Skin of body (tissue), 2 donors: Measurements from ENCODE around the gene CEACAM21. TPM values are rescaled to one million over a fixed set of nuclear protein-coding genes. Genes with fewer than 3 reads are reported as not detected.
"Not testable (repeated sequence)": the region's sequence is repeated elsewhere in the genome, so short reads cannot be mapped to it uniquely, and the experiment has no call there.

Experiments used
- DNase-seq: peaks from one replicate; lab custom pipeline; 2025; lab: John Stamatoyannopoulos, UW
- total RNA-seq: library from RNA; depleted of rRNA; stranded (reverse); fragments of >200 nt; gene quantifications from one replicate; pipeline ENCODE4 v1.2.3, GENCODE V29; 2014

CEACAM21 gene
- total RNA-seq, 1 donor from 2014 or later: 1.2 TPM

- peak; percentile 45 for DNase-seq
These were observed 26.8 kb upstream of the CEACAM21 start for GRCh38 chr19:41548954-41549688.

DNA sequence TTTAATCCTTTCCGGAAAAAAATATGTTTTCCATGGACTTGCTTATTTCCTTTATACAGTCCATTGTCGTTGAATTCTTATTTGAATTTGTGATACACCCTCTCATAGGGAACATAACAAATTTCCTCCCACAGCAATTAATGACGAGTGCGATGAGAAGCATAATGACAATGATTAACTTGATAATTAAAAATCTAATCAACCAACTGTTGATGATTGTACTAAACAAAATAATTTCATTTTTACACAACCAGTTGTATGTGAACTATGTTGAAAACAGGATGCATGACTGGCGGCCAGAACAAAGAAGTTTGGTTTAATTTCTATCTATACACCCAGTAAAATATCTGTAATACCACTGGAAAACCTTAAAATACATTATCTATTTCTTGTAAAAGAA is 26.1 kb upstream of the CEACAM21 start:
- DNase-seq: no peak

DNA sequence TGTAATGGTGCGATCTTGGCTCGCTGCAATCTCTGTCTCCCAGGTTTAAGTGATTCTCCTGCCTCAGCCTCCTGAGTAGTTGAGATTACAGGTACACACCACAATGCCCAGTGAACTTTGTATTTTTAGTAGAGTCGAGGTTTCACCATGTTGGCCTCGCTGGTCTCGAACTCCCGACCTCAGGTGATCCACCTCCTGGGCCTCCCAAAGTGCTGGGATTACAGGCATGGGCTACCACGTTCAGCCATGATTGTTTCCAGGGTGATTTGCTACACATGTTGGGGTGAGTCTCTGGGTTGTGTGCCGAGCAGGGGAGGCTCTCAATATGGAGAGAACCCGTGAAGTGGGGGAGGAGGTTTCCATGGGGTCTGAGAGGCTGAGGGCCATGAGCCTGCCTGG is 24.8 kb upstream of the CEACAM21 start:
- no peak for DNase-seq

DNA sequence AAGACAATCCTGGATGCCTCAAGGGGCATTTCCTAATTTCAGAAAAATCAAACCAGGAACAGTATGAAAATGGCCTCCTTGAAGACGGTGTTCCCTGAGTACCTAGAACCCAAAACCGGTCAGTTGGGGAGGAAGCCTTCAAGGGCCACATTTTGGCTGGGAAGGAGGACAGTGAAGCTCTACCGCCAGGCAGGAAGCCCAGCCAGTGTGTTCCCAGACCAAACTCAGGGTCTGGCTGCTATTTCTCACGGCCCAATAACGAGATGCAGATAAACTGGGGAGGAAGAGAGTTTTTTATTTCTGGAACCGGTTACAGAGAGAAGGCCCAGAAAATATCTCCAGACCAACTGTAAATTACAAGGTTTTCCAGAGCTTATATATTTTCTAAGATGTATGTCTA is 24.3 kb upstream of the CEACAM21 start:
- DNase-seq: no peak

- DNase-seq: no peak
These were observed 23.4 kb upstream of the CEACAM21 start for GRCh38 chr19:41552558-41552957.

DNA sequence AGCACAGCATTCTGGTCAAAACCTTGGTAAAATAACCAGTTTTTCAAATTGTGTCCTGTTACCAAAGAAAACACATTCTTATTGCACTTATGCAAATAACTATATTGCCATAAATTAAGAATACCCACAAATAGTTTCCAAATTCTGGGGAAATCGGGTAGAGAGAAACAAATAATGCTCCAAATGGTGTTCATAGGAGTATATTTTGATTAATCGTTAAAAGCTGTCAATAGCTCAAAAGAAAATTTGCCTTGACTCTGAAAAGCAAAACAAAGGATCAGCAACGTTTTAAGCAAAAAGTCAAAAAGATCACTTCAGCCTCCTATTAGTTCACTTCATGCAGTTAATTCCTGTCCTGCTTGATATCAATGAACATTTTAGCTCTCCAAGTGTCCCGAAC is 22.2 kb upstream of the CEACAM21 start:
- no peak for DNase-seq

- no peak for DNase-seq
These were observed 21.1 kb upstream of the CEACAM21 start for GRCh38 chr19:41554907-41555306.

DNA sequence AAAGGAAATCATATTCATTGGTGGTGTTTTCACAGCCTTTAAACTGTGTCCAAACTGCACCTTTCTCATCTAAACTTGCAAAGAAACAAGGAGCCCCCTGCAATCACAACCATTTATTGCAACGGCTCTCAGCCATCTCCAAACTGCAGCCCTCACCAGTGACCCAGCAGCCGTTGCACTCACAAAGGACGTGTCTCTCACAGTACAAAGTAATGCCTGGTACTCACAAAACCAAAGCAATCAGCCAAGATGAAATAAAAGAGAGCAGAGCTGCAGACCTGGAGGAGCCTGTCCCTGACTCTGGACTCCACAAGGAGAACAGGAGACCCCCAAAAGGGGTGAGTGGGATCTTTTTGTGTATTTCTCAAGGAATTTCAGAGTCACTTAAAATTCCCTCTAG is 20.2 kb upstream of the CEACAM21 start:
- DNase-seq: no peak

- DNase-seq: no peak
These were observed 12.0 kb upstream of the CEACAM21 start for GRCh38 chr19:41563854-41564514.

- no peak for DNase-seq
These were observed 11.2 kb upstream of the CEACAM21 start for GRCh38 chr19:41564515-41565378.

- DNase-seq: no peak
These were observed 10.6 kb upstream of the CEACAM21 start for GRCh38 chr19:41565379-41565720.

- DNase-seq: no peak
These were observed 10.0 kb upstream of the CEACAM21 start for GRCh38 chr19:41566001-41566400.

- no peak for DNase-seq
These were observed 6.3 kb upstream of the CEACAM21 start for GRCh38 chr19:41569481-41570150.

DNA sequence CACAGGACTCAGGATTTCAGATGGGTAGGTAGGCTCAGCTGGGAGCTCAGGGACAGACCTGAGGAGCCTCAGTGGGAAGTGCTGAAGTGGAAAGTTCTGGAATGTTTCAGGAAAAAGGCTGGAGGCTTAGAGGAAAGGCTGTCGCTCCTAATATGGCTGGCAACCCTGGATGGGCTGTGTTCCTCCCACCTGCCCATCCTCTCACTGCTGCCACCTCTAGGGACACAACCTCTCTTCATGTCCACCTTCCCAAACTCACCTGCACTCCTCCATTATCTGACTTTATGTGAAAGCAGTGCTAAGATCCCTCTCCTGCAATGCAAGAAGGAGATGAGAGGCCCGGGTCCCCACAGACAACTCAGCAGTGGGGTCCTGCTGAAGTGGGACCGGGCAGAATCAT is 5.8 kb upstream of the CEACAM21 start:
- DNase-seq: no peak

DNA sequence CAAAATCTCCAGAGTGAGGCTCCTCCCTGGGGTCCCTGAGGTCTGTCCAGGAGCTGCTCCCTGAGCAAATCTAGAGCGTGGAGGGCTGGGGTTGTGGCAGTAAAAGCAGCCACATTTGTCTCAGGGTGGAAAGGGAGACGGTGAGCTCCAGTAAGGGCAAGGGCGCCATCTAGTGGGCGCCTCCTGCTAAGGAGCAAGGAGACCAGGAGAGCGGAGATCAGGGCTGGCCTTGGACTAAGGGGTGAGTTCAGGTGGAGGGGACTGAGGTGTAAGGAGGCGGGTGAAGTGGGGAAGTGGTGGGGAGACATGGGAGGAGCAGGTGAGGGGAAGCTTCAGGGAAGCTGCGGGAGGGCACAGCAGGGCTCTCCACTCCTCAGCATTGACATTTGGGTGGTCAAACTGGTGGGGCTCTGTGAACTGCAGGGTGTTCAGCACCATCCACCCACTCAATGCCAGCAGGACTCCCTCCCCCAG is 5.3 kb upstream of the CEACAM21 start:
- no peak for DNase-seq

- DNase-seq: no peak
These were observed 1.3 kb downstream of the CEACAM21 start for GRCh38 chr19:41577144-41577830.

DNA sequence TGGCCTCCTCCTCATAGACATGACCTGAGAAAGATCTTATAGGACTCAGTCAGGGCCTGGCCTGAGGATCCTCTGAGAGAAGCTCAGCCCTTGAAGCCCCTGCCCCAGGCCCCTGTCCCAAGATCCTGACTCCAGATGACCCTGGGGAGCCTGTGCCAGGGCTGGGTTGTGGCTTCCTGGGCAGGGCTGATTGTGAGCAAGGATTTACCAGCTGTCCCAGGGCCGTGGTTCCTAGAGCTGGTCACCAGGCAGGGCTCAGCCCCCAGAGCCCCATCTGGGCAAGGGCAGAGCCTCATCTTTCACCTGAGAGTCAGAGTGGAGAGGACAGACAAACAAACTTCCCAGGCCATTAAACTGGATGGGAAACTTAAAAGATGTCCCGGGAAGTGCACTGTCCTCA is 1.9 kb downstream of the CEACAM21 start:
- DNase-seq: no peak

- DNase-seq: no peak
These were observed 2.9 kb downstream of the CEACAM21 start for GRCh38 chr19:41578886-41579285.

DNA sequence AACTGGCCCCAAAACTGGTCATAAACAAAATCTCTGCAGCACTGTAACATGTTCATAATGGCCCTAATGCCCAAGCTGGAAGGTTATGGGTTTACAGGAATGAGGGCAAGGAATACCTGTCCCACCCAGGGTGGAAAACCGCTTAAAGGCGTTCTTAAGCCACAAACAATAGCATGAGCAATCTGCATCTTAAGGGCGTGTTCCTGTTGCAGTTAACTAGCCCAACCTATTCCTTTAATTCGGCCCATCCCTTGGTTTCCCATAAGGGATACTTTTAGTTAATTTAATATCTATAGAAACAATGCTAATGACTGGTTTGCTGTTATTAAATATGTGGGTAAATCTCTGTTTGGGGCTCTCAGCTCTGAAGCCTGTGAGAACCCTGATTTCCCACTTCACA is 5.1 kb downstream of the CEACAM21 start:
- DNase-seq: not testable (repeated sequence)

DNA sequence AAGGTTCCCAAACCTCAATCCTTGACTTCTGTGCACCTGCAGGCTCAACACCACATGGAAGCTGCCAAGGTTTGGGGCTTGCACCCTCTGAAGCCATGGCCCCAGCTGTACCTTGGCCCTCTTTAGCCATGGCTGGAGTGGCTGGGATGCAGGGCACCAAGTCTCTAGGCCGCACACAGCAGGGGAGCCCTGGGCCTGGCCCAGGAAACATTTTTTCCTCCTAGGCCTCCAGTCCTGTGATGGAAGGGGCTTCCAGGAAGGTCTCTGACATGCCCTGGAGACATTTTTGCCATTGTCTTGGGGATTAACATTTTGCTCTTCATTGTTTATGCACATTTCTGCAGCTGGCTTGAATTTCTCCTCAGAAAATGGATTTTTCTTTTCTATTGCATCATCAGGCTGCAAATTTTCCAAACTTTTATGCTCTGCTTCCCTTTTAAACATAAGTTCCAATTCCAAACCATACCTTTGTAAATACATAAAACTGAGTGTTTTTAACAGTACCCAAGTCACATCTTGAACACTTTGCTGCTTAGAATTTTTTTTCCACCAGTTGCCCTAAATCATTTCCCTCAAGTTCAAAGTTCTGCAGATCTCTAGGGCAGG is 6.7 kb downstream of the CEACAM21 start:
- DNase-seq: not testable (repeated sequence)
